A549 (cell line): ENCODE data around the gene TEX12. TPM values are rescaled to one million over a fixed set of nuclear protein-coding genes. Genes with fewer than 3 reads are reported as not detected.

ENCODE experiments used
- ATAC-seq, 2 experiments: fragments of 200-7000 bp in 1 of 2; fragments of >200 bp in 1 of 2; cut with Nextera tagmentation in 1 of 2; cut with Tn5 transposase in 1 of 2; 3 replicates each; pipeline versions ENCODE4 v1.8.0 to v1.9.1; 2018 to 2020; ENCODE audit warnings: mild to moderate bottlenecking in 1 of 2, moderate library complexity in 1 of 2
- CTCF ChIA-PET: fragments of 300-600 bp; sonication (Branson Sonifier 250); formaldehyde crosslinking; extraction: SDS; loops from one replicate; lab custom pipeline; 2021; ENCODE audit warnings: antibody characterized with exemption, inconsistent platforms; lab: Yijun Ruan, JAX
- POLR2A ChIA-PET: fragments of 350-600 bp; formaldehyde crosslinking; extraction: SDS; loops from one replicate; lab custom pipeline; 2021; ENCODE audit warnings: antibody characterized with exemption, inconsistent platforms; lab: Yijun Ruan, JAX
- DNase-seq, 2 experiments: peaks; one replicate each; pipeline versions ENCODE4 v3.0.0 to v3.0.0-alpha.2; 2011 to 2016; ENCODE audit warnings: low read depth in 1 of 2, low spot score in 1 of 2
- FAIRE-seq: peaks from 2 replicates; lab custom pipeline; 2011; peaks lifted over from hg19 to GRCh38; lab: Jason Lieb, UNC
- H3K27ac ChIP-seq, 2 experiments: fragments of >200 bp; sonication (Bioruptor Twin); formaldehyde crosslinking; 3 replicates each; pipeline ENCODE4 v1.5.1; 2016 to 2017
- H3K4me1 ChIP-seq: fragments of >200 bp; sonication (Bioruptor Twin); formaldehyde crosslinking; 3 replicates; pipeline ENCODE4 v1.6.1; 2016
- H3K4me2 ChIP-seq: fragments of >200 bp; sonication (Bioruptor Twin); formaldehyde crosslinking; 3 replicates; pipeline ENCODE4 v1.6.1; 2016
- H3K4me3 ChIP-seq: fragments of >200 bp; sonication (Bioruptor Twin); formaldehyde crosslinking; 3 replicates; pipeline ENCODE4 v1.5.1; 2016
- H3K9me3 ChIP-seq: fragments of >200 bp; sonication (Bioruptor Twin); formaldehyde crosslinking; 3 replicates; pipeline ENCODE4 v1.6.1; 2016
- BCL3 ChIP-seq: fragments of >200 bp; sonication (Bioruptor Twin); formaldehyde crosslinking; IDR thresholded peaks from 3 replicates; pipeline ENCODE4 v1.6.1; 2016
- BHLHE40 ChIP-seq: IDR thresholded peaks from 2 replicates; pipeline ENCODE4 v1.6.1; 2012; ENCODE audit warnings: low read depth, low read length, inconsistent platforms
- CBX2 ChIP-seq: fragments of 200-600 bp; sonication (generic); IDR thresholded peaks from 2 replicates; pipeline ENCODE4 v1.6.1; 2016; ENCODE audit warnings: low read depth, mild to moderate bottlenecking, borderline replicate concordance
- CBX8 ChIP-seq: fragments of 200-600 bp; sonication (generic); IDR thresholded peaks from 2 replicates; pipeline ENCODE4 v1.6.1; 2016
- CTCF ChIP-seq: fragments of >200 bp; sonication (Bioruptor Twin); formaldehyde crosslinking; IDR thresholded peaks from 3 replicates; pipeline ENCODE4 v1.5.1; 2016
- ELK1 ChIP-seq: fragments of 150-350 bp; IDR thresholded peaks from 2 replicates; pipeline ENCODE4 v1.6.1; 2014; ENCODE audit warnings: low read depth, mild to moderate bottlenecking, low read length
- EP300 ChIP-seq, 2 experiments: fragments of >200 bp; sonication (Bioruptor Twin); formaldehyde crosslinking; IDR thresholded peaks; 2 replicates in 1 of 2; 3 replicates in 1 of 2; pipeline ENCODE4 v1.6.1; 2016 to 2017
- FOSB ChIP-seq: fragments of 250-450 bp; sonication (Bioruptor Pico); IDR thresholded peaks from 2 replicates; pipeline ENCODE4 v1.5.0; 2020; ENCODE audit warnings: mild to moderate bottlenecking, moderate library complexity
- FOSL2 ChIP-seq, 2 experiments: fragments of 450-650 bp in 1 of 2; fragments of >200 bp in 1 of 2; sonication (Bioruptor Twin) in 1 of 2; formaldehyde crosslinking; IDR thresholded peaks; 2 replicates each; pipeline versions ENCODE4 v1.5.0 to v1.6.1; 2016 to 2020; ENCODE audit warnings: mild to moderate bottlenecking in 1 of 2, moderate library complexity in 1 of 2
- HDAC2 ChIP-seq: fragments of 200-600 bp; sonication (generic); IDR thresholded peaks from 2 replicates; pipeline ENCODE4 v1.6.1; 2016
- HOXA7 ChIP-seq: fragments of 250-450 bp; sonication (Bioruptor Pico); IDR thresholded peaks from 2 replicates; pipeline ENCODE4 v1.5.0; 2020; ENCODE audit warnings: mild to moderate bottlenecking, moderate library complexity
- KDM1A ChIP-seq: fragments of 200-600 bp; sonication (generic); IDR thresholded peaks from 2 replicates; pipeline ENCODE4 v1.6.1; 2016; ENCODE audit warnings: low read depth, mild to moderate bottlenecking
- MAFK ChIP-seq: fragments of 450-650 bp; IDR thresholded peaks from 2 replicates; pipeline ENCODE4 v1.6.1; 2014; ENCODE audit not compliant: partially characterized antibody
- PBX3 ChIP-seq: IDR thresholded peaks from 2 replicates; pipeline ENCODE4 v1.6.1; 2012
- PHF8 ChIP-seq: fragments of 200-600 bp; sonication (generic); IDR thresholded peaks from 2 replicates; pipeline ENCODE4 v1.6.1; 2016; ENCODE audit warnings: low read depth, mild to moderate bottlenecking, antibody characterized with exemption, moderate library complexity, borderline replicate concordance
- POLR2A ChIP-seq: IDR thresholded peaks from 2 replicates; pipeline ENCODE4 v1.6.1; 2012; ENCODE audit warnings: mild to moderate bottlenecking, low read length
- RAD21 ChIP-seq, 2 experiments: fragments of >200 bp in 1 of 2; sonication (Bioruptor Twin) in 1 of 2; formaldehyde crosslinking in 1 of 2; IDR thresholded peaks in 1 of 2; conservative IDR thresholded peaks in 1 of 2; 2 replicates in 1 of 2; 3 replicates in 1 of 2; pipeline ENCODE4 v1.6.1; 2012 to 2018; ENCODE audit warnings: inconsistent platforms in 1 of 2
- SMC3 ChIP-seq: fragments of >200 bp; sonication (Bioruptor Twin); formaldehyde crosslinking; IDR thresholded peaks from 3 replicates; pipeline ENCODE4 v1.6.1; 2018; ENCODE audit warnings: inconsistent platforms
- ZC3H11A ChIP-seq: fragments of 450-650 bp; IDR thresholded peaks from 2 replicates; pipeline ENCODE4 v1.6.1; 2014; ENCODE audit warnings: antibody characterized with exemption, mild to moderate bottlenecking
- ZNF302 ChIP-seq: fragments of 250-450 bp; sonication (Bioruptor Pico); IDR thresholded peaks from 2 replicates; pipeline ENCODE4 v1.9.0; 2021; ENCODE audit warnings: inconsistent platforms, mild to moderate bottlenecking, moderate library complexity
- WGBS: methylation state at CpG from one replicate; pipeline ENCODE4 v1.1.6; 2017; ENCODE audit errors: missing lambda C conversion rate; 5-methylcytosine and 5-hydroxymethylcytosine counted together
- polyA plus RNA-seq, 4 experiments: library from polyadenylated mRNA; depleted of rRNA in 3 of 4; stranded (reverse); fragments of >200 nt; fragmentation: RNase III in 1 of 4; extraction: RNeasy Plus Mini Kit Qiagen cat#74134 plus additional on column Dnase treatment in 1 of 4; gene quantifications; 2 replicates in 3 of 4; 3 replicates in 1 of 4; pipeline ENCODE4 v1.2.3, GENCODE V29; 2011 to 2017
- TF ChIP-seq, protein P1 (sequence below): IDR thresholded peaks from 2 replicates; pipeline ENCODE4 v1.6.1; 2012

Gene TEX12
- polyA plus RNA-seq, 2 of the 4 experiments (the other 2 are of a cell fraction): not detected

GRCh38 chr11:112216561-112217105, 49.5 kb downstream of the TEX12 start:
- Histone ChIP-seq H3K4me3 (no peak overlapping the region), H3K4me1 (0 out of 3 replicates have a peak, but pooled peaks cover 7% of the 10 kb centered on the region), H3K4me2 (no peak overlapping the region), H3K9me3 (no peaks in the 10 kb centered on the region), H3K27ac (no peak overlapping the region)
- DNase-seq (no peak), ATAC-seq (no peak), FAIRE-seq (no peak)
- 88% methylated on average over 1 of the region's 1 CpG for WGBS
- no peak for TF ChIP-seq SMC3
- no peak for TF ChIP-seq HOXA7
- no peak for TF ChIP-seq EP300 (IDR thresholded peaks at IDR 0.05)
- no peak for TF ChIP-seq ELK1
- no peak for TF ChIP-seq FOSL2 (IDR thresholded peaks at IDR 0.05)
- TF ChIP-seq FOSL2 (CRISPR knock-in tag; IDR thresholded peaks at IDR 0.05): no peak
- no peak for TF ChIP-seq CBX2
- no peak for TF ChIP-seq BCL3
- TF ChIP-seq BHLHE40: no peak
- no peak for TF ChIP-seq MAFK
- TF ChIP-seq CBX8: no peak
- TF ChIP-seq KDM1A: no peak
- TF ChIP-seq FOSB (CRISPR knock-in tag): no peak
- TF ChIP-seq PBX3: no peak
- TF ChIP-seq PHF8: no peak
- no peak for TF ChIP-seq ZC3H11A
- no peak for TF ChIP-seq POLR2A
- no peak for TF ChIP-seq ZNF302 (CRISPR knock-in tag)
- no peak for TF ChIP-seq RAD21 (conservative IDR thresholded peaks at IDR 0.05 in 1 of 2, IDR thresholded peaks at IDR 0.05 in 1 of 2)
- no peak for TF ChIP-seq HDAC2
- POLR2A ChIA-PET: no interaction called here
- CTCF ChIA-PET: interaction anchor here (0.7 to 14.6 kb wide), 3 partner anchors 65 to 1073 kb away, joined by 3 to 247 read pairs (median 3); no protein-coding TSS in a partner anchor

- TF ChIP-seq CTCF (peak; percentile 71), SMC3 (peak; percentile 75), RAD21 (conservative IDR thresholded peaks at IDR 0.05 in 1 of 2, IDR thresholded peaks at IDR 0.05 in 1 of 2) (peak; percentile 85)
- TF ChIP-seq, protein P1, sequence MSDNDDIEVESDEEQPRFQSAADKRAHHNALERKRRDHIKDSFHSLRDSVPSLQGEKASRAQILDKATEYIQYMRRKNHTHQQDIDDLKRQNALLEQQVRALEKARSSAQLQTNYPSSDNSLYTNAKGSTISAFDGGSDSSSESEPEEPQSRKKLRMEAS: no peak
- peak; percentile 39 to 72 for DNase-seq
- WGBS: 27% methylated on average over 7 of the region's 7 CpGs
- CTCF ChIA-PET: interaction anchor here (0.6 to 14.6 kb wide), 29 partner anchors 8 to 1130 kb away, joined by 3 to 247 read pairs (median 4); no protein-coding TSS in a partner anchor
- POLR2A ChIA-PET: interaction anchor here (0.6 to 1.2 kb wide), 2 partner anchors 61 to 345 kb away, joined by 3 to 4 read pairs; no protein-coding TSS in a partner anchor
- no peak overlapping the region for H3K4me2 ChIP-seq
- ATAC-seq: peak; percentile 97 to 99
- H3K4me1 ChIP-seq: 0 out of 3 replicates have a peak, but pooled peaks cover 8% of the 10 kb centered on the region
- no peak overlapping the region for H3K4me3 ChIP-seq
- no peak for FAIRE-seq
- H3K9me3 ChIP-seq: no peaks in the 10 kb centered on the region
- H3K27ac ChIP-seq: no peak overlapping the region
Measured at GRCh38 chr11:112219476-112220232, 52.5 kb downstream of the TEX12 start.
